ENCODE data around the gene CALHM3. TPM values are rescaled to one million over a fixed set of nuclear protein-coding genes. Genes with fewer than 3 reads are reported as not detected.

Gene CALHM3
- total RNA-seq, 1 experiment from 2014 or later: 0.13 TPM

GRCh38 chr10:103463499-103463898, 15.5 kb downstream of the CALHM3 start:
- H3K9me3 Mint-ChIP-seq: no peaks in the 10 kb centered on the region
- CTCF ChIA-PET: interaction anchor here (0.5 to 1.3 kb wide), 4 partner anchors 13 to 108 kb away, joined by 3 to 4 read pairs (median 3); no protein-coding TSS in a partner anchor
- peaks cover 3% of the 10 kb centered on the region; the same call in 1 of the 2 replicates for H3K4me1 Mint-ChIP-seq
- H3K36me3 Mint-ChIP-seq: no peaks in the 10 kb centered on the region
- TF ChIP-seq MYBL2 (CRISPR knock-in tag; IDR thresholded peaks at IDR 0.05): no peak
- TF ChIP-seq MAX (CRISPR knock-in tag; IDR thresholded peaks at IDR 0.05): no peak
- no peak for TF ChIP-seq PRRX2 (CRISPR knock-in tag; IDR thresholded peaks at IDR 0.05)
- TF ChIP-seq PRDM15 (CRISPR knock-in tag; IDR thresholded peaks at IDR 0.05): no peak
- no peak for TF ChIP-seq NFE2L1 (CRISPR knock-in tag; IDR thresholded peaks at IDR 0.05)
- no peak for TF ChIP-seq CREB1 (CRISPR knock-in tag; IDR thresholded peaks at IDR 0.05)
- TF ChIP-seq ARID4B (CRISPR knock-in tag; IDR thresholded peaks at IDR 0.05; ENCODE audit: borderline replicate concordance): no peak
- no peak for TF ChIP-seq ATF1 (CRISPR knock-in tag; IDR thresholded peaks at IDR 0.05)
- no peak for TF ChIP-seq NR3C1 (CRISPR knock-in tag; conservative IDR thresholded peaks at IDR 0.05; ENCODE audit: low read depth)
- no peak for TF ChIP-seq USF2 (CRISPR knock-in tag; IDR thresholded peaks at IDR 0.05)
- no peak for TF ChIP-seq GTF2I (CRISPR knock-in tag; conservative IDR thresholded peaks at IDR 0.05)
- no peak for TF ChIP-seq HMGA2 (CRISPR knock-in tag; IDR thresholded peaks at IDR 0.05)
- TF ChIP-seq E2F4 (CRISPR knock-in tag; IDR thresholded peaks at IDR 0.05; ENCODE audit: borderline replicate concordance, low read depth): no peak
- TF ChIP-seq JAZF1 (CRISPR knock-in tag; IDR thresholded peaks at IDR 0.05): no peak
- TF ChIP-seq ZNF263 (CRISPR knock-in tag; IDR thresholded peaks at IDR 0.05; ENCODE audit: low read depth): no peak
- no peak for TF ChIP-seq ZNF281 (CRISPR knock-in tag; IDR thresholded peaks at IDR 0.05)
- no peak for TF ChIP-seq ELF4 (CRISPR knock-in tag; IDR thresholded peaks at IDR 0.05; ENCODE audit: low read depth)
- TF ChIP-seq HMGXB4 (CRISPR knock-in tag; IDR thresholded peaks at IDR 0.05): no peak
- no peak for TF ChIP-seq FOXP1 (CRISPR knock-in tag; IDR thresholded peaks at IDR 0.05; ENCODE audit: borderline replicate concordance)
- no peak for TF ChIP-seq ZBTB43 (CRISPR knock-in tag; IDR thresholded peaks at IDR 0.05)
- H3K27ac Mint-ChIP-seq: no peak overlapping the region
- H3K4me3 Mint-ChIP-seq: no peak overlapping the region
- no peak for ATAC-seq
- H3K27me3 Mint-ChIP-seq (ENCODE audit: low read depth): no peaks in the 10 kb centered on the region
- no peak for DNase-seq (ENCODE audit: low spot score)
- POLR2A ChIA-PET: no interaction called here

All from WTC11 (cell line).